Diencephalon (tissue), 1 donor: ENCODE measurements around the gene TRIM17. TPM values are rescaled to one million over a fixed set of nuclear protein-coding genes. Genes with fewer than 3 reads are reported as not detected.

Experiments used
- small RNA-seq: library from RNA; depleted of rRNA; stranded (forward); fragments of <200 nt; gene quantifications from one replicate; pipeline ENCODE3, GENCODE V24; 2014
- total RNA-seq: library from RNA; depleted of rRNA; stranded (reverse); fragments of >200 nt; gene quantifications from one replicate; pipeline ENCODE4 v1.2.3, GENCODE V29; 2014

Gene TRIM17, protein sequence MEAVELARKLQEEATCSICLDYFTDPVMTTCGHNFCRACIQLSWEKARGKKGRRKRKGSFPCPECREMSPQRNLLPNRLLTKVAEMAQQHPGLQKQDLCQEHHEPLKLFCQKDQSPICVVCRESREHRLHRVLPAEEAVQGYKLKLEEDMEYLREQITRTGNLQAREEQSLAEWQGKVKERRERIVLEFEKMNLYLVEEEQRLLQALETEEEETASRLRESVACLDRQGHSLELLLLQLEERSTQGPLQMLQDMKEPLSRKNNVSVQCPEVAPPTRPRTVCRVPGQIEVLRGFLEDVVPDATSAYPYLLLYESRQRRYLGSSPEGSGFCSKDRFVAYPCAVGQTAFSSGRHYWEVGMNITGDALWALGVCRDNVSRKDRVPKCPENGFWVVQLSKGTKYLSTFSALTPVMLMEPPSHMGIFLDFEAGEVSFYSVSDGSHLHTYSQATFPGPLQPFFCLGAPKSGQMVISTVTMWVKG
- 4.4 TPM for total RNA-seq

DNA sequence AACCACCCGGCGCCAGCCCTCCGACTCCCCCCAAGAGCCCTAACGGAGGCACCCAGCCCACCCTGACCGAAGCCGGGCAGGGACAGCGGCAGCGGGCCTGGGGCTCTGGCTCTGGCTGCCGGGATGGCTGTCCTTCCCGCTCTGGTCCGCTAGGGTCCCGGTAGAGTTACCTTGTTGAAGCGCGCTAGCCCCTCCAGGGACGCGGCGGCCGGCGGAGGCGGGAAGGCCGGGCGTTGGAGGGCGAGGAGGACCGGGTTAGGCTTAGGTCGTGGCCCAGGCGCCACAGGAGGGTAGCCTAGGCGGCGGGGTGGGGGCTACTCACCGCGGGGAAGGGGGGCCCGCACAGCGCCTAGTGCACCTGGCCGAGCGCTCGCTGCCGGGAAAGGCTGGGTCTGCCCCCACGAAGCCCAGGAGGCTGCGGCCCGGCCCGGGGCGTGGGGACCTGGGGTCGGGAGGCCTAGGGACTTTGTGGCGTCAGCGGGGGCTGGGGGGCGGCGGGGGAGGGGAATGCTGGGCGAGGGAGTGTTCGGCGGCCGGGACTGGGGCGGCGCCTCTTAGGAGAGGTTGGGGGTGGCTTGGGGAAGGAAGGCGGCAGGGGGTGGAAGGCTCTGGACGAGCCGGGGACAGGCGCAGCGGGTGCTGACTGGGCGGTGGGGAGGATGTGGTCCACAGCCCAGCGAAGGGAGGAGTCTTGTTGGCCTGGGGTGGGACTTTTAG is at the start of gene TRIM17:
Gene TRIM17 (minus strand): TSS at position 645 of the 717 bp plus-strand sequence. CDS start 1,789 bp downstream, outside the sequence.

Small RNA genes lying within 50 kb of the gene (small RNA-seq; reads per million reads assigned to genes)
- gene MIR4666A: not detected

Other genes starting within 250 kb of the TRIM17 start
- gene OBSCN, start 208.8 kb downstream of the TRIM17 start, total RNA-seq: 30.2 TPM
- 15.5 TPM for gene TRIM11, start 10.0 kb downstream of the TRIM17 start, total RNA-seq
- 75.0 TPM for gene RNF187, start 70.5 kb upstream of the TRIM17 start, total RNA-seq